Gastrocnemius medialis (tissue), 4 donors: Measurements from ENCODE around the gene RAD51B. TPM values are rescaled to one million over a fixed set of nuclear protein-coding genes. Genes with fewer than 3 reads are reported as not detected.

Experiments used
- ATAC-seq, 2 donors: fragments of 150-250 bp; one replicate each; pipeline ENCODE4 v1.9.1; 2016
- DNase-seq, 2 donors: peaks; one replicate each; pipeline ENCODE4 v3.0.0-alpha.2; 2019
- H3K27ac ChIP-seq, 4 donors: fragments of 200-600 bp; sonication (generic); 1 replicate in 1 of 4; 2 replicates in 3 of 4; pipeline ENCODE4 v1.5.1; 2016 to 2018; ENCODE audit warnings: mild to moderate bottlenecking in 2 of 4, moderate library complexity in 1 of 4
- H3K27me3 ChIP-seq, 3 donors: fragments of 200-600 bp; sonication (generic) in 2 of 3; 1 replicate in 1 of 3; 2 replicates in 2 of 3; pipeline versions ENCODE4 v1.5.1 to v1.6.0; 2016 to 2019; ENCODE audit warnings: mild to moderate bottlenecking in 1 of 3, moderate library complexity in 1 of 3
- H3K36me3 ChIP-seq, 2 donors: fragments of 200-600 bp; sonication (generic) in 1 of 2; one replicate each; pipeline ENCODE4 v1.5.1; 2017 to 2018
- H3K4me1 ChIP-seq, 2 donors: fragments of 200-600 bp; sonication (generic) in 1 of 2; one replicate each; pipeline ENCODE4 v1.5.1; 2016 to 2017; ENCODE audit warnings: mild to moderate bottlenecking in 2 of 2
- H3K4me3 ChIP-seq, 4 donors: fragments of 200-600 bp; sonication (generic) in 3 of 4; 1 replicate in 1 of 4; 2 replicates in 3 of 4; pipeline ENCODE4 v1.5.1; 2016 to 2019; ENCODE audit warnings: mild to moderate bottlenecking in 2 of 4
- H3K9me3 ChIP-seq, 3 donors: fragments of 200-600 bp; sonication (generic) in 2 of 3; 1 replicate in 1 of 3; 2 replicates in 2 of 3; pipeline ENCODE4 v1.5.1; 2016 to 2019
- CTCF ChIP-seq, 5 experiments: fragments of 450-650 bp in 3 of 5; fragments of 200-600 bp in 2 of 5; sonication (generic) in 2 of 5; IDR thresholded peaks in 4 of 5; conservative IDR thresholded peaks in 1 of 5; 1 replicate in 4 of 5; 2 replicates in 1 of 5; pipeline ENCODE4 v1.5.1; 2016 to 2019; ENCODE audit warnings: antibody characterized with exemption in 5 of 5, mild to moderate bottlenecking in 3 of 5, moderate library complexity in 3 of 5
- POLR2A ChIP-seq, 2 donors: fragments of 450-650 bp; IDR thresholded peaks; one replicate each; pipeline ENCODE4 v1.6.1; 2017; ENCODE audit warnings: antibody characterized with exemption in 2 of 2, mild to moderate bottlenecking in 2 of 2, moderate library complexity in 2 of 2
- in situ Hi-C, 4 donors: fragments of 200-750 bp; cut with MboI; loops; one replicate each; pipeline versions ENCODE4 v1.15.0 to v1.8.0; 2017; ENCODE audit warnings: low sequenced_read_pairs in 4 of 4
- intact Hi-C: fragments of 100-400 bp; cut with DNase I; formaldehyde crosslinking; loops from one replicate; pipeline ENCODE4 v1.15.1; 2023; ENCODE audit warnings: low total_unique reads
- total RNA-seq, 4 donors: library from RNA; depleted of rRNA; stranded (reverse); fragments of >200 nt; gene quantifications; one replicate each; pipeline versions ENCODE4 v1.1.0 to v1.2.3, GENCODE V29; 2016

Gene RAD51B
- total RNA-seq, 4 donors from 2014 or later, result 1.6 to 3.3 (median 2.4) TPM

GRCh38 chr14:68274725-68275124 lies 455.1 kb downstream of the RAD51B start:
- ATAC-seq, result no peak
- in situ Hi-C loops, result no loop called here

GRCh38 chr14:68278576-68279436 lies 459.2 kb downstream of the RAD51B start:
- Histone ChIP-seq H3K9me3 (no peaks in the 10 kb centered on the region), H3K36me3 (no peaks in the 10 kb centered on the region), H3K27ac (peak overlapping the region in 2 of 4 donors; percentile 0 to 20), H3K27me3 (no peaks in the 10 kb centered on the region), H3K4me1 (peaks cover 14 to 27% of the 10 kb centered on the region in 2 donors), H3K4me3 (no peak overlapping the region)
- ATAC-seq (peak; percentile 46 to 78), DNase-seq (no peak)
- intact Hi-C loops, result no loop called here
- in situ Hi-C loops, result no loop called here
- no peak for TF ChIP-seq POLR2A (IDR thresholded peaks at IDR 0.05)
- no peak for TF ChIP-seq CTCF (IDR thresholded peaks at IDR 0.05 in 4 of 5, conservative IDR thresholded peaks at IDR 0.05 in 1 of 5)

More at GRCh38 chr14:68274725-68275124, 455.1 kb downstream of the RAD51B start:
- no peaks in the 10 kb centered on the region for H3K27me3 ChIP-seq
- peaks cover 15 to 21% of the 10 kb centered on the region in 2 donors for H3K4me1 ChIP-seq
- TF ChIP-seq POLR2A (IDR thresholded peaks at IDR 0.05), result no peak
- TF ChIP-seq CTCF (IDR thresholded peaks at IDR 0.05 in 4 of 5, conservative IDR thresholded peaks at IDR 0.05 in 1 of 5), result no peak
- H3K4me3 ChIP-seq, result no peak overlapping the region
- no peak overlapping the region for H3K27ac ChIP-seq
- no peaks in the 10 kb centered on the region for H3K36me3 ChIP-seq
- intact Hi-C loops, result no loop called here
- H3K9me3 ChIP-seq, result no peaks in the 10 kb centered on the region
- DNase-seq, result no peak

GRCh38 chr14:68279437-68279720 lies 459.8 kb downstream of the RAD51B start:
- H3K36me3 ChIP-seq, result no peaks in the 10 kb centered on the region
- no peak overlapping the region for H3K4me3 ChIP-seq
- no peak for ATAC-seq
- H3K27me3 ChIP-seq, result no peaks in the 10 kb centered on the region
- DNase-seq, result no peak
- intact Hi-C loops, result no loop called here
- no peaks in the 10 kb centered on the region for H3K9me3 ChIP-seq
- in situ Hi-C loops, result no loop called here
- H3K27ac ChIP-seq, result peak overlapping the region in 2 of 4 donors; percentile 0 to 20
- peaks cover 14 to 27% of the 10 kb centered on the region in 2 donors for H3K4me1 ChIP-seq
- TF ChIP-seq CTCF (IDR thresholded peaks at IDR 0.05 in 4 of 5, conservative IDR thresholded peaks at IDR 0.05 in 1 of 5) (no peak), POLR2A (IDR thresholded peaks at IDR 0.05) (no peak)

- no peak for ATAC-seq
- in situ Hi-C loops, result no loop called here
- Histone ChIP-seq H3K9me3 (no peaks in the 10 kb centered on the region), H3K4me3 (no peak overlapping the region), H3K4me1 (peaks cover 14 to 27% of the 10 kb centered on the region in 2 donors), H3K36me3 (no peaks in the 10 kb centered on the region), H3K27me3 (no peaks in the 10 kb centered on the region), H3K27ac (peak overlapping the region in 1 of 4 donors; percentile 0)
- DNase-seq, result no peak
- TF ChIP-seq CTCF (IDR thresholded peaks at IDR 0.05 in 4 of 5, conservative IDR thresholded peaks at IDR 0.05 in 1 of 5) (no peak), POLR2A (IDR thresholded peaks at IDR 0.05) (no peak)
- intact Hi-C loops, result no loop called here
Observed at GRCh38 chr14:68279777-68280233, 460.2 kb downstream of the RAD51B start.
